VCaP (cell line): ENCODE data around the gene ABHD16A.

Experiments
- H3K27ac ChIP-seq: fragments of 450-650 bp; 2 replicates; pipeline ENCODE4 v1.5.1; 2017
- TF ChIP-seq, protein P1 (sequence below): fragments of 450-650 bp; conservative IDR thresholded peaks from 2 replicates; pipeline ENCODE4 v1.5.1; 2017; ENCODE audit warnings: mild to moderate bottlenecking, moderate library complexity

The ABHD16A gene

DNA sequence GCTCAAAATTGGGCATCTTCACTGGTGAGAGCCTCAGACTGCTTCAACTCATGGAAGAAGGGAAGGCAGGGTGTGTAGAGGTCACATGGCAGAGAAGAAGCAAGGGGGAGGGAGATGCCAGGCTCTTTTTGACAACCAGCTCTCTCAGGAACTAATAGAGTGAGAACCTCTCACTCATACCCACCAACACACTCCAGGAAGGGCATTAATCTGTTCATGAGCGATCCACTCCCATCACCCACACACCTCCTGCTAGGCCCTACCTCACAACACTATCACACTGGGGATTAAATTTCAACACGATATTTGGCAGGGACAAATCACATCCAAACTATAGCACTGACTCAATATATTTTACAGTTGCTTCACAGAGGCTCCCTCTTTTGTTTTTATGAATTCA, 38.7 kb upstream of the ABHD16A start:
- TF ChIP-seq, protein P1, sequence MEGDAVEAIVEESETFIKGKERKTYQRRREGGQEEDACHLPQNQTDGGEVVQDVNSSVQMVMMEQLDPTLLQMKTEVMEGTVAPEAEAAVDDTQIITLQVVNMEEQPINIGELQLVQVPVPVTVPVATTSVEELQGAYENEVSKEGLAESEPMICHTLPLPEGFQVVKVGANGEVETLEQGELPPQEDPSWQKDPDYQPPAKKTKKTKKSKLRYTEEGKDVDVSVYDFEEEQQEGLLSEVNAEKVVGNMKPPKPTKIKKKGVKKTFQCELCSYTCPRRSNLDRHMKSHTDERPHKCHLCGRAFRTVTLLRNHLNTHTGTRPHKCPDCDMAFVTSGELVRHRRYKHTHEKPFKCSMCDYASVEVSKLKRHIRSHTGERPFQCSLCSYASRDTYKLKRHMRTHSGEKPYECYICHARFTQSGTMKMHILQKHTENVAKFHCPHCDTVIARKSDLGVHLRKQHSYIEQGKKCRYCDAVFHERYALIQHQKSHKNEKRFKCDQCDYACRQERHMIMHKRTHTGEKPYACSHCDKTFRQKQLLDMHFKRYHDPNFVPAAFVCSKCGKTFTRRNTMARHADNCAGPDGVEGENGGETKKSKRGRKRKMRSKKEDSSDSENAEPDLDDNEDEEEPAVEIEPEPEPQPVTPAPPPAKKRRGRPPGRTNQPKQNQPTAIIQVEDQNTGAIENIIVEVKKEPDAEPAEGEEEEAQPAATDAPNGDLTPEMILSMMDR = no peak
- no peak overlapping the region for H3K27ac ChIP-seq

DNA sequence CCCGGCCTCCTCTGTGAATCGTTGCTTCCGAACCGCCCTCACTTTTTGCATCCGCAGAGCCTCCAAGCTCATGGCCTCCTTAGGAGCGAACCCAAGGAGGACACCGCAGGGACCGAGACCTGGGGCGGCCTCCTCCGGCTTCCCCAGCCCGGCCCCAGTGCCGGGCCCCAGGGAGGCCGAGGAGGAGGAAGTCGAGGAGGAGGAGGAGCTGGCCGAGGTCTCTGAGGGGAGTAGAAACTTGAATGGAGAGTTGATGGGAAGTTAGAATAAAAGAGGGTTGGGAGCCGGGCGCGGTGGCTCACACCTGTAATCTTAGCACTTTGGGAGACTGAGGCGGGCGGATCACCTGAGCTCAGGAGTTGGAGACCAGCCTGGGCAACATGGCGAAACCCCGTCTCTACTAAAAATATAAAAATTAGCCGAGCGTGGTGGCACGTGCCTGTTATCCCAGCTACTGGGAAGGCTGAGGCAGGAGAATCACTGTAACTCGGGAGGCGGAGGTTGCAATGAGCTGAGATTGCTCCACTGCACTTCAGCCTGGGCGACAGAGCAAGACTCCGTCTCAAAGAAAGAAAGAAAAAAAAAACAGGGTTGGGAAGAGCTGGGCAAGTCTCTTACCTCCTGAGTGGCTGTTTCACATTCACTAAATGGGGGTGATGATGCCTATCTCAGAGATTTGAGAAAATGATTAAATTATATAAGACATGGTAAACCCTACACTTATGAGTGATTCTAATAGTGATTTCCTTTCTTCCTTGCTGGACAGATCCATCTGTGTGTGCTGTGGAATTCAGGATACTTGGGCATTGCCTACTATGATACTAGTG, 37.5 kb upstream of the ABHD16A start:
- peak overlapping the region; percentile 99 for H3K27ac ChIP-seq
- TF ChIP-seq, protein P1 = no peak

DNA sequence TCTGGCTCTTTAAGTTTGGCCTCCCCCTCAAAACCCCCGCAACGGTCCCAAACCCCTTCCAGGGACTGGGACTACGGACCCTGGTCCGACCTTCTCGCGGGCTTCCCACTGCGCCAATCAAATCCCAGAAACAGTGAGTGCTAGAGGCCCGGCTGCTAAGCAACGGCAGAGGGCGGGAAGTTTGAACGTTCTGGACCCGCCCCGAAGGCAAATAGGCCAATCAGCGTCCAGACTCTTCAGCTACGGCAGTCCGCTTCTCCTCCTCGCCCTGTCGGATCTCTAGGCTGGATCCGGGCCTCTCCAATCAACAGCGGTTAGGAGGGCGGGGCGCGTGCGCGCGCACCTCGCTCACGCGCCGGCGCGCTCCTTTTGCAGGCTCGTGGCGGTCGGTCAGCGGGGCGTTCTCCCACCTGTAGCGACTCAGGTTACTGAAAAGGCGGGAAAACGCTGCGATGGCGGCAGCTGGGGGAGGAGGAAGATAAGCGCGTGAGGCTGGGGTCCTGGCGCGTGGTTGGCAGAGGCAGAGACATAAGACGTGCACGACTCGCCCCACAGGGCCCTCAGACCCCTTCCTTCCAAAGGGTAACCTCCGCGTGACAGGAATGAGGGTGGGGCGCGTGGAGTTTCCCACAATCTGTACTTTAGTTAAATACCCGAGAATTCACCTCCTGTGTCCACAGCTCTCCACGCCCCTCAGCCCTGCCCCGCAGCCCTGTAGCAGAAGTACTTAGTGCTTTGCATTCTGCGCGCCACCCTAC, 36.7 kb upstream of the ABHD16A start, which contains the start of gene MSH5:
TSS of gene MSH5 (plus strand) at position 367 of the 758 bp plus-strand sequence. CDS start 462 bp downstream, outside the sequence.
- H3K27ac ChIP-seq = peak within 1 kb of the TSS; percentile 99
- TF ChIP-seq, protein P1 = no peak

GRCh38 chr6:31737991-31738979, 35.2 kb upstream of the ABHD16A start:
- TF ChIP-seq, protein P1 = peak; percentile 54
- peak overlapping the region; percentile 99 for H3K27ac ChIP-seq

DNA sequence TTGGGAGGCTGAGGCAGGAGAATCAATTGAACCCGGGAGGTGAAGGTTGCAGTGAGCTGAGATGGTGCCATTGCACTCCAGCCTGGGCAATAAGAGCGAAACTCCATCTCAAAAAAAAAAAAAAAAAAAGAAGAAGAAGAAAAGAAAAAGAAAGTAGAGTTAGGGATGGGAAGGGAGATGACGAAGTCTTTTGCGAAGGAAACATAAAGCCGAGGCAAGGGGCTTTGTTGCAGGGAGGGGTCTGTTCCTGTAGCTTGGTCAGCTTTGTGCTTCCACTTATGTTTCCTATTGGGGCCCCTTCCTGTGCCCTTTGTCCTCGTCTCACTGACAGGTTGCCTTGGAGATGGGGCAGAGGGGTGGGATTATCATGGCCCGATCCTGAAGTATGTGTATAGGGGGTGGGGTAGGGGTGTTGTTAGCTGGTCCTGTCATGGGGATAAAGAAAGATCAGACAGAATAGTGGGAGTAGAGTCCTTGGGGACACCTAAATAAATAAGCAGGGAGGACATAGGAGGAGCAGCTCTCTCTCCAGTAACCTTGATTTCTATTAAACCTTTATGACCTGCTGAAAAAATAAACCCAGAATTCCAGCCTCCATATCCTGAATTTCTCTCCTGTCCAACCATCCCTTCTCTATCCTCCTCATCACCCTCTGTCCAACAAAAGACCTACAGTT, 34.3 kb upstream of the ABHD16A start:
- TF ChIP-seq, protein P1 = no peak
- H3K27ac ChIP-seq = peak overlapping the region; percentile 99

DNA sequence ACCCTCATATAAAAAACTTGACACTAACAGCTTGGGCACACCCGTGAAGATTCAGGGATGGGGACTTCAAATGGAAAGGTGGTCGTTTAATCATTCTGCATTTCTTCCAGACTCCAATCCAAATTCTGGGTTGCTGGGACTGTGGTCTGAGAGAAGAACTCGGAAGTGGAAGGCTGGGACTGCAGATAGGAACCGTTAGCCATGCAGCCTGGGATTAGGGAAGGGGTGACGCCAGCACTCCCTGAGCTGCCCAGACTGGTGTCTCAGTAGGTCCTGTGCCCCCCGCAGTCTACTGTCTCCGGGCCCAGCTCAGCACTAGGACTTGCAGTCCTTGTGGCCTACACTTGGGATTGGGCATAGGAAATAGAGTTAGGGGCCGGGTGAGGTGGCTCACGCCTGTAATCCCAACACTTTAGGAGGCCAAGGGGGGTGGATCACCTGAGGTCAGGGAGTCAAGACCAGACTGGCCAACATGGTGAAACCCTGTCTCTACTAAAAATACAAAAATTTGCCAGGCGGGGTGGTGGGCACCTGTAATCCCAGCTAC, 33.7 kb upstream of the ABHD16A start:
- H3K27ac ChIP-seq = peak overlapping the region; percentile 99
- TF ChIP-seq, protein P1 = no peak
